Lower leg skin (tissue), 3 donors: ENCODE measurements around the gene XPC.

Experiments
- POLR2A ChIP-seq, 2 donors: fragments of 450-650 bp; IDR thresholded peaks; one replicate each; pipeline ENCODE4 v1.6.1; 2016 to 2017; ENCODE audit warnings: antibody characterized with exemption in 2 of 2, mild to moderate bottlenecking in 1 of 2, moderate library complexity in 1 of 2
- TF ChIP-seq, protein P1 (sequence below), 3 donors: fragments of 450-650 bp; IDR thresholded peaks; one replicate each; pipeline ENCODE4 v1.5.1; 2016; ENCODE audit warnings: antibody characterized with exemption in 3 of 3, mild to moderate bottlenecking in 3 of 3, moderate library complexity in 2 of 3

DNA sequence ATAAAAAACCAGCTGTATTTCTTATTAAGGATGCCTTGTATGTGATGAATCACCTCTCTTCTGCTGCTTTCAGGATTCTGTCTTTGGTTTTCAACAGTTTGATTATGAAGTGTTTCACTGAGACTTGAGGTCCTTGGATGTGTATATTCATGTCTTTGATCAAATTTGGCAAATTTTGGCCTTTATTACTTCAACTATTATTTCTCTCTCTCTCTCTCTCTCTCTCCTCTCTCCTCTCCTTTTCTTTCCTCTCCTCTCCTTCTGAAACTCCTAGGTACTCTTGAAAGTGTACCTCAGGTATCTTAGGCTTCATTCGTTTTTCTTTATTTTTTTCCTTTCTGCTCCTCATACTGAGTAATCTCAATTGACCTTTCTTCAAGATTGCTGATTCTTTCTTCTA is 43.5 kb upstream of the XPC start:
- TF ChIP-seq, protein P1, sequence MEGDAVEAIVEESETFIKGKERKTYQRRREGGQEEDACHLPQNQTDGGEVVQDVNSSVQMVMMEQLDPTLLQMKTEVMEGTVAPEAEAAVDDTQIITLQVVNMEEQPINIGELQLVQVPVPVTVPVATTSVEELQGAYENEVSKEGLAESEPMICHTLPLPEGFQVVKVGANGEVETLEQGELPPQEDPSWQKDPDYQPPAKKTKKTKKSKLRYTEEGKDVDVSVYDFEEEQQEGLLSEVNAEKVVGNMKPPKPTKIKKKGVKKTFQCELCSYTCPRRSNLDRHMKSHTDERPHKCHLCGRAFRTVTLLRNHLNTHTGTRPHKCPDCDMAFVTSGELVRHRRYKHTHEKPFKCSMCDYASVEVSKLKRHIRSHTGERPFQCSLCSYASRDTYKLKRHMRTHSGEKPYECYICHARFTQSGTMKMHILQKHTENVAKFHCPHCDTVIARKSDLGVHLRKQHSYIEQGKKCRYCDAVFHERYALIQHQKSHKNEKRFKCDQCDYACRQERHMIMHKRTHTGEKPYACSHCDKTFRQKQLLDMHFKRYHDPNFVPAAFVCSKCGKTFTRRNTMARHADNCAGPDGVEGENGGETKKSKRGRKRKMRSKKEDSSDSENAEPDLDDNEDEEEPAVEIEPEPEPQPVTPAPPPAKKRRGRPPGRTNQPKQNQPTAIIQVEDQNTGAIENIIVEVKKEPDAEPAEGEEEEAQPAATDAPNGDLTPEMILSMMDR (IDR thresholded peaks at IDR 0.05) = no peak
- no peak for TF ChIP-seq POLR2A (IDR thresholded peaks at IDR 0.05)
